HG03442 (cell line): ENCODE measurements around the gene HIF3A.

Source experiments
- ATAC-seq: cut with Tn5 transposase; IDR thresholded peaks from one replicate; pipeline ENCODE4 v1.9.1; 2021; ENCODE audit warnings: mild to moderate bottlenecking, moderate library complexity; ENCODE audit not compliant: unreplicated experiment

HIF3A gene

DNA sequence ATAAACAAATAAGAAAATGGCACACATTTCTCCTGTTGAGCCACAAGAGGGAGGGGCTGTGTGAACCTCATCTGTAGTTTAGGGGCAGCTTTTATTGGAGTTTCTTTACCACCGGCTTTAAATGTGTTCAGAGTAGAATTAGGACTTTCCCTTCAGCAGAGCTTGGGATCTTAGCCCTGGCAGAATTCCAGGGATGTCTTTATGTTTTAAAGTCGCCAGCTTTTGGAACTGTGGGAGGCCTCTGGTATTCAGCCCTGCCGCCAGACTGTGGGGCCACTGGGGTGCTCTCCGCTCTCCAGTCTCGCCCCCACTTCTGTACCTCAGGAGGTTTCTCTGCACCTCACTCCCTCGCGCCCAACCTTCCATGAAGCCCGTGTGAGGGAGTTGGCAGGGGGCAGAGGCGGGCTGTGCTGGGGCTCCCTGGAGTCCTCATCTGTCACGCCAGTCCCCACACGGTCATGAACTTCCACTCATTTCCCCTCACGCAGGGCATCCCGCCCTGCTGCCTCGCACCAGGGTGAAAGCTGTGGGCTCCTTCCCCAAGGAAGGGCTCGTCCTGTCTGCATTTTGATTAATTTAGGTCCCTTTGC, 85.0 kb downstream of the HIF3A start:
- no peak for ATAC-seq

DNA sequence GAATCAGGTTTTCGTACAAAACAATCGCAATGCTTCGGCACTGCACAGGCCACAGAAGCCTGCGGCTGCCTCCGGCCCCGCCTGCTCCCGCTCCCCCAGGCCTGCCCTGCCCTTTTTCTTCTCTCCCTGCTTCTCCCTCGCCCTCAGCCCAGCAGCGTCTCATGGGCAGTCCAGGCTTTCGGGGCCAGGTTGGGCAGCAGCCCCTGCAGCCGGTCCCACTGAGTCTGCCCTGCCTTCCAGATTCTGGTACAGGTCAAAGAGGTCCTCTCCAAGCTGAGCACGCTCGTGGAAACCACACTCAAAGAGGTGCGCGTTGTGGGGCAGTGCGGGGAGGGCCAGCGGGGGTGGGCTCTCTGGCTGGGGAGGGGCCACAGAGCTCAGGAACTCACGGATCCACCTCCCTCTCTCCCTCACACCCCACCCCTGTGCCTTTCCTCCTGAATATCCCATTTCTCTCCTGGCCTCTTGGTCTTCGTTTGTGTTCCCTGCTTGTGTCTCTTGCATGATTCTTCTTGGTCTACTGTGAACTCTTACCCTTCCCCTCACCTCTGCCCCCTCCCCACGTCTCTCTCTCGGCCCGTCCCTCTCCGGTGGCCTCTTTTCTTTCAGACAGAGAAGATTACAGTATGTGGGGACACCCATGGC, 86.5 kb downstream of the HIF3A start:
- ATAC-seq, result no peak

DNA sequence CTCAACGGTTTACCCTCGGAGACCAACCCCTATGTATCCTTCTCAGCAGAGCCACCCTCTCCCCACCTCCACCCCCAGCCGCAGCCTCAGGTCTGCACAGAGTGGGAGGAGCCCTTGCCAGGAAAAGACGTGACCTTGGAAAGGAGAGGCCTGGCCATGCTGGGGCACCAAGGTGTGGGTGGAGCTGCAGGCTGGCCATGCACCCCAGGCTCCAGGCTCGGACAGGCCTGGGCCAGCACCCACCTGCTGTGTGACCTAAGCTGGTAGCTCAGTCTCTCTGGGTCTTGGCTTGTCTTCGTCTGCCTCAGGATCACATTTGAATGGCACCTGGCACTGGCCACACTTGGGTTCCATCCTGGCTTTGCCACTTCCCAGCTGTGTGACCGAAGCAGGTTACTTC, 87.0 kb downstream of the HIF3A start:
- no peak for ATAC-seq

DNA sequence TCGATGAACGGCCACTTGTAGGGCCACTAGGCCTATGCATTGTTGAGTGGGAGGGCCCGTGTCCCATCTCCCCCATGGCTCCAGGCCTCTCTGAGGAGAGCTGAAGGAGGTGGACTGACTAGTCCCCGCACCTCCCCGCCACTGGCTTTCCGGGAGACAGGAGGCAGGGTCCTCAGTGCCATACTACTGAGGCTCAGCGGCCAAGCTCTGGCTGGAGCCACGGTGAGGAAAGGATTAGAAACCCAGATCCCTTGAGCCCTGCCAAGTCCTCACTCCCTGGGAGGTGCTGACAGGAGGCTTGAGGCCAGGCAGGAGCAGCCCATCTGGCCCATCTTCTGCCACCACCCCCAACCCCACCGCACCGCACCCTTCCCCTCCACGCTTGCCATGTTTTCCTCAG, 87.6 kb downstream of the HIF3A start:
- no peak for ATAC-seq

DNA sequence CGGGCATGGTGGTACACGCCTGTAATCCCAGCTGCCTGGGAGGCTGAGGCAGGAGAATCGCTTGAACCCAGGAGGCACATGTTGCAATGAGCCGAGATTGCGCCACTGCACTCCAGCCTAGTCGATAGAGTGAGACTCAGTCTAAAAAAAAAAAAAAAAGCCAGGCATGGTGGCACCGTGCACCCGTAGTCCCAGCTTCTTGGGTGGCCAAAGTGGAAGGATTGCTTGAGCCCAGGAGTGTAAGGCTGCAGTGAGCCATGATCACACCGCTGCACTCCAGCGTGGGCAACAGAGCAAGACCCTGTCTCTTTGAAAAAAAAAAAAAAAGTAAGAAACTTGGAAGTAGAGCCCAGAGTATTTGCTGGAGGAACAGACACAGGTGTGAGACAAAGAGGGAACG, 88.8 kb downstream of the HIF3A start:
- ATAC-seq, result no peak

DNA sequence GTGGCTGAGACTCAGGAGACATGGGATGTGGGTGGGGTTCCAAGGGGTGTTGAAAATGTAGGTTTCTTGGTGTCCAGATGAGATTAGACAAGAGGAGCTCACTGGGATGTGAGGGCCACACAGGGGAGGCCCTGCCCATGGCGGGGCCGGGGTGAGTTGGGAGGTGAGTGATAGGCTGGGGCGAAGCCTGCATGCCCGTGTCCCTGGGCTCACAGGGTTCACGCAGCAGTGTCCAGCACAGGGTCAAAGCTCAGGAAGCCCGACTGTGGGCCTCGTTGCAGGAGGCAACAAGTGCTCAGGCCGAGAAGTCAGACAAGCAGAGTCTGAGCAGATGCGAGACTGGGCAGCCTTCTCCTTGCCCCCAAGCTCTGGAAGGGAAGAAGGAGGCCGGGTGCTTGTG, 89.3 kb downstream of the HIF3A start:
- no peak for ATAC-seq

DNA sequence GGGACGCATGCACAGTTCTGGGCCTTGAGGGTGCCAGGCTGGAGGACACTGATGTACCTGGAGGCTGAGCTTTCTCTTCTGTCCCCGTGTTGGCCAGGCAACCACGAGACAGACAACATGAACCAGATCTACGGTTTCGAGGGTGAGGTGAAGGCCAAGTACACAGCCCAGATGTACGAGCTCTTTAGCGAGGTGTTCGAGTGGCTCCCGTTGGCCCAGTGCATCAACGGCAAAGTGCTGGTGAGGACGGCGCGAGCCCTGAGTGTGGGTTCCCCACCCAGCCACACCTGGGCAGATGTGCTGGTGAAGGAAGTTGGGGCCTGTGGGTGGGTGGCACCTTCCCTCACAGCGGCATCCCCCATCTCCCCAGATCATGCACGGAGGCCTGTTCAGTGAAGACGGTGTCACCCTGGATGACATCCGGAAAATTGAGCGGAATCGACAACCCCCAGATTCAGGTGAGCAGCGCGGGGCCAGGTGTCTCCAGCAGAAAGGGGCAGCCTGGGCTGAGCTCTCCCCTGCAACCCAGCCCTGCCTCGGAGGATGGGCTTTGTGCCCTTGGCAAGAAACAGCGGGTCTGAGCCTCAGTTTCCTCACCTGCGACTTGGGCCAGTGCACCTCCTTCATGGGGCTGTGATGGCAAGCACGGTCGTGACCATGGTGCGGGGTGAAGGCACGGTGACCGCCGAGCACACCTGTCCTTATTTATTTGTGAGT, 90.3 kb downstream of the HIF3A start:
- ATAC-seq, result no peak

DNA sequence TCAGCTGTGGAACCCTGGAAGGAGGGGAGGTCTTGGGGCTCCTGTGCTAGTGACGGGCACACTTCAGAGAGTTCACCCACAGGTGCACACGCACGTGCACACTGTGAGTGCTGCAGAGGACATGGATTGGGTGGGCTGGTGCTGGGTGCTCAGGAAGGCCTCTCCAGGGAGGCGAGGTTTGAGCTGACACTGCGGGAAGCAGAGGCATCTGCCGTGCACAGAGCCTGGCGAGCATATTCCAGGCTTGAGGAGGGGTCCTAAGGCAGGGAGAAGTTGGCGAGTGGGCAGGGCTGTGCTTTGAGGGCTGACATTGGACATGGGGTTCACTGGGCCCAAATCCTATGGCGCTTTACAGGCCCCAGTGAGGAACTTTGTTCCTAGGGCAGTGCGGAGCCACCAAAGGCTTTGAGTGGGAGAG, 90.9 kb downstream of the HIF3A start:
- no peak for ATAC-seq

DNA sequence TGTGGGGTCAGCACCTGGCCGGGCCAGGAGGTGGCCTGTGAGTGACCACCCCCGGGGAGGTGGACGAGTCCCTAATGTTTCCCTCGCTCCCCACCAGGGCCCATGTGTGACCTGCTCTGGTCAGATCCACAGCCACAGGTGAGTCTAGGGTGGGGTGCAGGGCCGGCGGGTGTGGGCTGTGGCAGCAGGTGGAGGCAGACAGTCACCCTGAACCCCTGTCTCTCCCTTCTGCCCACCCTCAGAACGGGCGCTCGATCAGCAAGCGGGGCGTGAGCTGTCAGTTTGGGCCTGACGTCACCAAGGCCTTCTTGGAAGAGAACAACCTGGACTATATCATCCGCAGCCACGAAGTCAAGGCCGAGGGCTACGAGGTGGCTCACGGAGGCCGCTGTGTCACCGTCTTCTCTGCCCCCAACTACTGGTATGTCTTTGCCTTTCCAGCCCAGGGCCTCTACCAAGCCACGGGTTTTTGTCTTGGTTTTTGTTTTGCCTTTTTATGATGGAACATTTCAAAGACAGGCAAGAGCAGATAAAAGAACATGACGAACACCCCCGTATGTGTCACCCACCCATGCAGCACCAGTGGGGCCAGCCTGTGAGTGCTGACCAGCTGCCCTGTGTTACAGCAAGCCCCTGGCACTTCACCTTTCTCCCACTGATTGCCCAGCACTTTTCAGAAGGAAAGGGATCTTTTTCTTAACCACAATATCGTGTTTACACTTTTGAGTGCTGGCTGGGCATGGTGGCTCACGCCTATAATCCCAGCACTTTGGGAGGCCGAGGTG, 91.7 kb downstream of the HIF3A start:
- ATAC-seq, result no peak

DNA sequence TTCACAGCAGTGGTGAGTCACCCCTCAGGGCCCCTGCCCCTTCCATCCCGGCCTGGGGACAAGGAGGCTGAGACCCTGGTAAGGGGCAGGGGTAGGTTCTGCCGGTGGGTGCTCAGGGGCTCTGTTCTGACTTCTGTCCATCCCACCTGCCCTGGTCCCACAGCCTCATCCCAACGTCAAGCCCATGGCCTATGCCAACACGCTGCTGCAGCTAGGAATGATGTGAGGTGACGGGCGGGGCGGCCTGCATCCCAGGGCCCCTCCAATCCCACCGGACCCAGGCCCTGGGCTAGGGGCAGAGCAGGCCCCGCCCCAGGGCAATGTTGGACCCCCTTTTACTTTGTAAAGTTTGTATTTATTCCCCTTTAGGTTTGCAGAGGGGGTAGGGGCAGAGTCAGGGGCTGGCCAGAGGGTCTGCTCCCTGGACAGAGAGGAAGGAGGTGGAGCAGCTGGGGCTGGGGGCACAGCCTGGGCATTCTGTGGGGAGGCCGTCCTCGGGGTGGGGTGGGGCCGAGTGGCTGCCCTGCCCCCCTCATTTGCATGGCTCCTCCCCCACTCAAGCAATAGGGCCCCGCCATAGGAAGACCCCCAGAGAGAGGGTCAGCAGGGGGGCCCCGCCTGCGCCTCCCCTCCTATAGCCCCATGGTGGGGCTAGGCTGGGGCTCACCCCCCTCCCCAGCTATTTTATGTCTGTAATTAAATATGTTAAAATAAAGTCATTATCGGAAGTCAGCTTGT, 93.4 kb downstream of the HIF3A start:
- ATAC-seq, result no peak

DNA sequence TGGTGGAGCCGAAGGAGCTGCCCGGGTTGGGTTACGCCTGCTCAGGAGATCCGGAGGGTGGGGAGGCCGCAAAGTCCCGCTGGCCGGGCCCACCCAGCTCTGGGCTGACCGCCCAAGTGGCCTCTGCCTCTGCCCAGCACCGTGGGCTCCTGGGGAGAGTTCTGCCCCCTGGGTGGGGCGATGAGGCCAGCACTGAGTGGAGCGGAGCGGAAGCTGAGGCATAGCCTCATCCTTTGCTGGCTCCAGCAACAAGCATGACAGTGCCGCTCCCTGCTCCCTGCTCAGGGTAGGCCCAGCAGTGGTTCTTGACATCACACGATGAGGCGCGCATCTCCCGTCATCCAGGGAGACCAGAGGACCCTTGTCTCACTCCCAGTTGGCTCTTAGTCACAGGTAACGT, 94.0 kb downstream of the HIF3A start:
- no peak for ATAC-seq

DNA sequence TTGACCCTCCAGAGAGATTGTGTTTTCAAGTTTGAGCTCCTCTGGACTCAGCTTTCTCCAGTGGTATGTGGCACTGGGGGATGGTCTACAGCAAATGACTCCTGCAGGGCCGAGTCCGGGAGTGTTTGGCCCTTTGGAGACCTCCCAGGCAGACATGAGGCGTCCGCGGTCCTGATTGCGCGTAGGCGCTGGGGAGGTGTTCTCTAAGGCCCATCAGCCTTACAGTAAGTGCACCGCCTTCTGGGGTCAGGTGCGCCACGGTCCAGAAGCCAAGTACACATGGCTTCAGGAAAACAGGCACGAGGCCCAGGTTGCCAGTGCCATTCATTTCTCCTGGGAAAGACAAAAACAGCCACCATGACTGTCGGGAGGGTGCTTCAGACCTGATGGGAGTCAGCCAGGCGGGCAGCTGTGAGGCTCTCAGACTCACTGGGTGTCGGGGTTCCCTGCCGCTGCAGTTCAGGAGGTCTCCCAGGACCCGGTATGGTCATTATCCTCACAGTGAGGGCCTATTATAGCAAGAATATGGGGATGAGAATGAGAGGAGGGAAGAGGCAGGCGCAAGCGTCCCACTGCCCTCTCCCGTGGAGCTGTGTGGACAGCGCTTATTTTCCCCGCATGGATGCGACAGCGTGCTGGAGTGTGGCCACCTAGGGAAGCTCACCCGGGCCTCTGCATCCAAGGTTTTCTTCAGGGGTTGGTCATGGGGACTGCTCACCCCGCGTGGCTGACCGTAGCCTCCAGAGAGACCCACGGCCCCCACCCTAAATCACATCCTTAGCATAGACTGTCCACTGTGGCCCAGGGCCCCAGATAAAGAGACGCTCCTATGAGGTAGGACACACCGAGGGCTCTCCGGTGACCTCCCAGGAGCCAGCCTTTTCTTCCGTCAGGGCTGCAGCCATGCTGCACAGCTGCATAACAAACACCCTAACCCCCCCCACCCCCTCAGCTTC, 94.7 kb downstream of the HIF3A start:
- no peak for ATAC-seq

DNA sequence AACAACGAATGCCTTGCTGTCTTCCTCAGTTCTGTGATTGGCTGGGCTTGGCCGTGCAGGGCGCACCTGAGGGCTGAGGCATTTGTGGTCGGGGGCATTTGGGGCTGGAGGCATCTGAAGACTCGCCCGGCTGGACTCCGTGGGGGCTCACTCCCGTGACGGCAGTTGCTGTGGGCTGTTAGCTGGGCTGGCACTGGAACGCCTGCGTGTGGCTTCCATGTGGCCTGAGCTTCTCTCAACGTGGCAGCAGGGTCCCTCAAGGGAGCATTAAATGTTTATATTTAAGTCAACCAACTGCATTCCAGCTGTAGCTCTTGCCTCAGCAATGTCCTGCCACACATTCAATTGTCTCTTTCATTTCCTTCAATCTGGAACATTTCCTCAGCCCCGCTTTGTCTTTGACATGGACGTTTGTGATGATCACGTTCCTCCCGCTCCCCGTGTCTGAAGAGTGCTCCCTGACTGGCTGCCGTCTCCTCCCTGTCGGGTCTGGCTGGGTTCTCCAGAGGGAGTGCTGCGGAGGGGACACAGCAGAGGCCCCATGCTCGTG, 95.5 kb downstream of the HIF3A start:
- no peak for ATAC-seq

DNA sequence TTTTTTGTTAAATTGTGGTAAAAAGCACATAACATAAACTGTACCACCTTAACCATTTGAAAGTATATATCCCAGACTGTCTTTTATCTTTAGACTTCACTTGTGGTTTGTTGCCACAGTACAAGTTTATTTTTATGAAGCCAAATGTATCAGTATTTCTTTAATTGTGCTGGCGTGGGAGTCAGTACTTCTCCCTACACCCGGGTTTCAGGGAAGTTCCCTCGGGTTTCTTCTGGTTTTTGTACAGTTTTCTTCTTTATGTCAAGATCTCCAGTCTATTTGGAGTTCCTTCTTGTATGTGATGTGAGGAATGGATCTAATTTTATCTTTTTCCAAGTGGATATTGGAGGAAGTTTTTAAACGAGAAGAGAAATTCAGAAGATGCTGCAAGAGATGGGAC, 96.0 kb downstream of the HIF3A start:
- no peak for ATAC-seq
